Activated T-cell treated with anti-CD3 and anti-CD28 coated beads for 24 hours (primary cell): ENCODE results near the gene GPR78.

Experiments used
- DNase-seq: peaks from one replicate; pipeline ENCODE4 v3.0.0-alpha.2; 2020; ENCODE audit warnings: low read depth

GPR78 gene, protein sequence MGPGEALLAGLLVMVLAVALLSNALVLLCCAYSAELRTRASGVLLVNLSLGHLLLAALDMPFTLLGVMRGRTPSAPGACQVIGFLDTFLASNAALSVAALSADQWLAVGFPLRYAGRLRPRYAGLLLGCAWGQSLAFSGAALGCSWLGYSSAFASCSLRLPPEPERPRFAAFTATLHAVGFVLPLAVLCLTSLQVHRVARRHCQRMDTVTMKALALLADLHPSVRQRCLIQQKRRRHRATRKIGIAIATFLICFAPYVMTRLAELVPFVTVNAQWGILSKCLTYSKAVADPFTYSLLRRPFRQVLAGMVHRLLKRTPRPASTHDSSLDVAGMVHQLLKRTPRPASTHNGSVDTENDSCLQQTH

DNA sequence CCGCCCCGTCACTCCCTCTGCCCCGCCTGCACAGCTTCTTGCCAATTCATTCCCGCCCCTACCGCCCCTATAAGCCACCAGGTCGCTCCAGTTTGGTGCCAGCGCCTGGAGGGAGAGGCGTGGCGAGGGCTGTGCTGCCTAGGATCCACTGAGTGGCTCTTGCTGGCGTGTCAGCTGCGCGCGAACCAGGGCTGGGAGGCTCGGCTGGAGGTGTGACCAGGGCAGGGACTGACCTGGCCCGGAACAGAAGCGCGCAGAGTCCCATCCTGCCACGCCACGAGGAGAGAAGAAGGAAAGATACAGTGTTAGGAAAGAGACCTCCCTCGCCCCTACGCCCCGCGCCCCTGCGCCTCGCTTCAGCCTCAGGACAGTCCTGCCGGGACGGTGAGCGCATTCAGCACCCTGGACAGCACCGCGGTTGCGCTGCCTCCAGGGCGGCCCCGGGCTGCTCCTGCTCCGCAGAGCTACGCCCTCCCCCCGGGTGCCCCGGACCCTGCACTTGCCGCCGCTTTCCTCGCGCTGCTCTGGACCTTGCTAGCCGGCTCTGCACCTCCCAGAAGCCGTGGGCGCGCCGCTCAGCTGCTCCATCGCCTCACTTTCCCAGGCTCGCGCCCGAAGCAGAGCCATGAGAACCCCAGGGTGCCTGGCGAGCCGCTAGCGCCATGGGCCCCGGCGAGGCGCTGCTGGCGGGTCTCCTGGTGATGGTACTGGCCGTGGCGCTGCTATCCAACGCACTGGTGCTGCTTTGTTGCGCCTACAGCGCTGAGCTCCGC lies at the start of gene GPR78:
GPR78 (plus strand) TSS at position 72 of the 773 bp plus-strand sequence; CDS start at position 663, 591 bp downstream.
- no peak for DNase-seq

DNA sequence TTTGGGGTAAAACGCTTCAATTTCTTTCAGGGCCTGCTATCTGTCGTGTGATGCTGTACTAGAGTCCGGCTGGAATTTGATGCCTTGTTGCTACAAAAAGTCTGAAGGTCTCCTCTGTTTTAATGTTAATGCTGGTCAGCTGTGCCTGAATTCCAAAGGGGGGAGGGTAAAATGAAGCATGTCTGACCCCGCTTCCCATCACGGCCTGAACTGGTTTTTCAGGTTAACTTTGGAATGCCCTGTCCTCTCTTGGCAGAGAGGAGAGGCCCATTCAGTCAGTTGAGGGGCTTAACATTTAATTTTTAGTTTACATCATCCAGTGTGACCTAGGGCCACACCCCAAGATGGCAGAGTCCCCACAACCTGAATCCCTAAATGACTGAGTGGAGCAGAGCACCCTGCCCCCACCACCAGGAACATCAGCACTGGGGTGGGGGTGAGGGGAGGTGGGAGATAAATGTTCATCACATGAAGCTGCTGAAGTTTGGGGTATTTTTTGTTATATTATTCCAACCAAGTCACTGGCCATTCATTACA lies 47.9 kb upstream of the GPR78 start:
- no peak for DNase-seq

DNA sequence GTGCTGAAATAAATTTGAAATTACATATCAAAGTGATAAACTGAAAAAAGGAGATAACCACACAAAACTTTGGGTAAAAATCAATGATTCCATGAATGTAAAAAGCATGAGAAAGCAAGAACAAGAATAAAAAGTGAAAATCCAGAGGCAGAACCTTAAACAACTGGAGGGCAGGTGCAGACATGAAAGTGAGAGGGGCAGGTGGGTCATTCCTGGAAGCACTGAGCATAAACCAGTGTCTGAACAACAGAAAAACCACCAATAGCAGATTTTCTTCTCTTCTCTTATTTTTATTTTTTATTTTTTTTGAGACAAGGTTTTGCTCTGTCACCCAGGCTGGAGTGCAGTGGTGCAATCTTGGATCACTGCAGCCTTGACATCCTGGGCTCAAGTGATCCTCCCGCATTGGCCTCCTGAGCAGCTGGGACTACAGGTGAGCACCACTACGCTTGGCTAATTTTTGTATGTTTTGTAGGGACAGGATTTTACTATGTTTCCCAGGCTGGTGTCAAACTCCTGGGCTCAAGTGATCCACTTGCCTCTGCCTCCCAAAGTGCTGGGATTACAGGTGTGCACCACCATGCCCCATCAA lies 46.8 kb upstream of the GPR78 start:
- DNase-seq: no peak

DNA sequence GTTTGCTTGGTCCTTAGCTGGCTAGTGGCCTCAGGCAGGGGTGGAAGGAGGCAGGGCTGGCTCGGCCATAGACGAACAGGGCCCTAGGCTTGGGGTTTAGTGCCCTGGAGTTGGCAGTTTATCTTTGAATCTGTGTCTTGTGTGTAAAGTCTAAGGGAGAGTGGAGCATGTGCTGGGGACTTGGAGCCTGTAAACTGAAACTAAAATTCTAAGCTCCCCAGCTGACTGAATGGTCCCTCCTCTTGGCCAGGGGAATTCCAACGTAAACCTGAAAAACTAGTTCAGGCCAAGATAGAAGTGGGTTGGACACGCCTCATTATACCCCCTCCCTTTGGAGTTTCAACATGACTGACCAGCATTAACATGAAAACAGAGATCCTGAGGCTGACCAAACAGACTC lies 46.1 kb upstream of the GPR78 start:
- no peak for DNase-seq

DNA sequence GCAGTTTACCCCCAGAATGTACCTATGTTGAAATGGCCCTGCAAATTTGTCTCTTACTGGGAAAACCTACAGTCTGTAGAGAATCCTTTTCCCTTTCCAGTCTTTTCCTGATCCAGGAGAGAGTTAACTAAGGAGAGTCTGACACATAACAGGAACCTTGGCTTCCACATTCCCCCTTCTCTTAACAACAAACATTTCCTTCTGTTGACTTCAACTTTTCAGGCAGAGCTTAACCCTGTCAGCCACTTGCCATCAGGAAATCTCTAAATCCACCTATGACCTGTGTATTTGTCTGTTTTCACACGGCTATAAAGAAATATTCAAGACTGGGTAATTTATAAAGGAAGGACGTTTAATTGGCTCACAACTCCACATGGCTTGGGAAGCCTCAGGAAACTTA lies 45.6 kb upstream of the GPR78 start:
- no peak for DNase-seq

DNA sequence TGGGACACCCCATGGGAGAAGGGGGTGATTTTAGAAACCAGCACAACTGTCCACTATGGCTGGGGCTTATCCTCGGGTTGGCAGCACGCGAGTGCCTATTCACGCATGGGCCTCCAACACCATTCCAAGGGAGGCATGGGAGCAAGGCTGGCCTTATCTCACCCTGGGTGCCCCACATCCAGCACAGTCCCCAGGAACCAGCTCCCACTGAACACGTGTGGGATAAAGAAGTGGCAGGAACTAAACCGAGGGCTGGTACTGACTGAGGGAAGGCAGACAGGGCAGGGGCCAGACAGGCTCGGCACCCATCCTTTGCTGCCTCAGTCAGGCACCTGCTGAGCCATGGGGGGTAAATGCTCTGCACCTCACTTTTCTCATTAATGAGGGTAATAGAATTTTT lies 43.7 kb upstream of the GPR78 start:
- DNase-seq: no peak

DNA sequence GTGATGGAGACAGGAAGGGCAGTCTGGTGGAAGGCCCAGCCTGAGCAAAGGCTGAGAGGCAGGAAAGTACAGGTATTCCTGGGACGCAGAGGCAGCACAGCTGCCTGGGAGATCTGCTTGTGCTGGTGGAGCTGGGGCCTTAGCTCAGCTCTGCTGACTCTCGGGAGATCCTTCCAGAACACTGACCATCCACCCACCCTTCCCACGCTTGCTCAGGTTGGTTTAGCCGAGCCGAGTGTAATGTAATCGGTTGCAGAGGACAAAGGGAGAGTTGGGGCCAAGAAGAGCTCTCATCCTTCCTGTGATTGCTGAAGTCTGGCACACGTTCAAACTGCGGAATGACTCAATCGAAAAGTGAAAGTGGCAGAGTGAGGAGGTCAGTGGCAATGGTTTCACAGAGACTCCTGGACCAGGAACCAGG lies 43.1 kb upstream of the GPR78 start:
- DNase-seq: no peak

DNA sequence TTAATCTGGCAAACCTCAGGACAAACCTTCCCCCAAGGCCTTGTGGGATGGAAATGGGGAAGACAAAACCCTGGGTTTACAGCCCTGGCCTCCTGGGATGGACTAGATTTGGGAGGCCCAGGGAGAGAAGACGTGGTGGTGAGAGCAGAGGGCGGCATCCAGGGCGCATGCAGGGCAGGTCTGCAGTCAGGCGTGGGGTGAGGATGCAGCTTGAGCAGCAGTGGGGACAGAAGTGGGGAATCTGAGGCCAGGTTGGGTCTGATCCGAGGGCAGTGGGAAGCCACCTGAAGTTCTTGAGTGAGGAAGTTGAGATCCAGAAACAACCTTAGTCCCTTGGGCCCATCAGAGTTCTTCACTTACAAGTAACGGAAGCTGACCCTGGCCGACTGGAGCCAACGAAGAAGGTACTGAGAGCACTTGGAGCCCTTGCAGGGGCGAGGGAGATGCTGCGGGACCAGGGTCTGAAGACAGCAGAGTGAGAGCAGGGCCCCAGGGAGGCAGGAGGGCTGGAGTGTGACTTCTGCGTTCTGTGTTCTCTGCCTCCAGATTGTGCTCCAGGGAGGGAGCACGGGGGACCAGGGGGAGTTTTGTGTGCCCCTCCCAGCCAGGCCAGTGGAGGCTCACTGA lies 42.0 kb upstream of the GPR78 start:
- no peak for DNase-seq

DNA sequence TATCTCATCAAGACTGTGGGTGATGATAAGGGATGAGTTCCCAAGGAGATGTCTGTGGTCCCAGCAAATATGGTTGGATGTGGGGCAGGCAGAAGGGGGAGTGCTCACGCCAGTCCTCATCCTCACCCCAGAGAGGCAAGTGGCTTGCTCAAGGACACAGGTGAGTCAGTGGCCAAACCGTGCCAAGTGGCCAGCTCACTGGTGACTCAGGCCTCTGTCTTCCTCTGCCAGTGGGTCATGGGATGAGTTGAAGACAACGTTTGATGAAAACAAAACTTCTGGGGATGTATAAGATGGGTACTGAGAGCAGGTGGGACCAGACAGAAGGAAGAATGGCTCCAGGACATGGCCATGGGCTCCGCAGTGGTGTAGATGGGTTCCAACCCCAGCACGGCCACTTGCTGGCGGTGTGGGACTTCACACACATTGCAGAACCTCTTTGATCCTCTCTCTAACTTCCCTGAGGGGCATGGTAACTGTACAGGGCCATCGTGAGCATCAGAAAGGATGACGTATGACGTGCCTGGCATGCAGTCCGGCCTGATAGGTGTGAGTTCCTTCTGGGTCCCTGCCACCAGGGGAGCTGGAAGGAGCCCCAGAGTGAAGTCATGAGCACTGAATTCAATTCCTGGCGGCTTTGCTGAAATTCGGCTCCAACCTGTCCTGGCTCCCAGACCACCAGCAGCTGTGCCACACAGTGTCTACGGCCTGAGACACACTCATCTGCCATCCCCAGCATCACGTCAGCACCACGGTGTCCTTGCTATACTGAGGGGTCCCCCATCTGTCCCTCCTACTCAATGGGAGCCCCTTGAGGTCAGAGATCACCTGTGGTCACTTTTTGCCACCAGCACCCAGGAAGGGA lies 41.3 kb upstream of the GPR78 start:
- DNase-seq: no peak

DNA sequence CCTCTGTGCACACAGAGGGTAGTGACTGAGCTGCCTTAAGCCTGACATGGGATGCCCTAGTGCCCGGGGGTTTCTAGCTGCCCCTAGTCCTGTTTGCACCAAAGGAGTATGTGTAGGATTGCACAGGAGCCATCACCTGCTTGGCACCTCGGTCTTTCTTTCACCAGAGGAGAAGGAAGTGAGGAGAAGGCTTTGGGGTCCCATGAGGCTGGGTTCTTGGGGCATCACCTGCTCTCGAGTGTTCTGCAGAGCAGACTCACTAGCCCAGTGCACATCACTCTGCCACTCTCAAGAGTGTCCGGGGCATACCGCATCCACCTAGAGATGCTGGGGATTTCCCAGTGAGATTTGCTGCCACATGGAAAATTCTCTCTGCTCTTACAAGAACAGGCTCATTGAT lies 40.5 kb upstream of the GPR78 start:
- no peak for DNase-seq

DNA sequence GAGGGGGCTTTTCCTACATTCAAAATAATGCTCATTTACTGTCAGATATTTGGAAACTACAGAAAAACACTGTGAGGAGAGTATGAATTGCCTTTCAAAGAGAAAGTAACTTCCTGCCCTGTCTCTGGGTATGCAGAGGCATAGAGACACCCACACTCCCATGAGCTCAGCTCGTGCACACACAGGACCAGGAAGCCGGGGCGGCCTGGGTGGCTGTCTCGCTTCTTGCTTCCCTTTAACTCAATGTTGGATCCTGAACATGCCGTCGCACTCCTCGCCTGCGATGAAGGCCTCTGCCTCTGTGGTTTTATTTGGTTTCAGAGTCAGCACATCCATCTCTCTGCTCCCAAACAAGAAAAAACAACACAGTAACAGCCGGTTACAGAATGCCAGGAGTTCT lies 40.1 kb upstream of the GPR78 start:
- DNase-seq: no peak

DNA sequence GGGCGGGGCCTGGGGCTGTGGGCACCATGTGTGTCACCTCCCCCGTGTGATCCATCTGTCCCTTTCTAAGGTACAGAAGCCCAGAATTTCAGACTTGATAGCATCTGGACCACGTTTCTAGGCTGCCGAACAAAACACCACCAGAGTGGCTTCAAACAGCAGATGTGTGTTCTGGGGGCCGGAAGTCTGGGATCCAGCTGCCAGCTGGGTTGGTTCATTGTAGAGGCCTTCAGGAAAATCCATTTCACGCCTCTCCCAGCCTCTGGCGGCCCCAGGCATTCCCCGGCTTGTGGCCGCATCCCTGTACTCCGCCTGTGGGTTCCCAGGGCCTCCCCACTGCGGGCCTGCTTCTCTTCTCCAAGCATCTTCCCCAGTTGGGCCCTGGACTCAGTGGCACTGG lies 39.6 kb upstream of the GPR78 start:
- no peak for DNase-seq

DNA sequence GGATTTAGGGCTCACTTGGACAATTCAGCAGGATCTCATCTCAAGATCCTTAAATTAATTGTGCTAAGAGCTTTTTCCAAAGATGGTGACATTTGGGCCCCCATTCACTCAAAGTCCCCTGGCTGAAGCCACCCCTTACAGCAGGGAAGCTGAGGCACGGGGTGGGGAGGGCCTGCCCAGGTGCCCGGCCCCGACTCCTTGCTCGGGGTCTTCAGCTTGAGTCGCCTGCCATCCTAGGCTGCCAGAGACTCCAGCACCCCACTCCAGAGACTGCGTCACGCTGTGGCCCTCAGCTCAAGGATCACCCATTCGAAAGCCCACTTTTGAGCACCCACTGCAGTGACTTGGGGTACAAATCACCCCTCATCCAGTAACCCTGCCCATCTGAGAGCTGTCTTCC lies 39.2 kb upstream of the GPR78 start:
- no peak for DNase-seq

DNA sequence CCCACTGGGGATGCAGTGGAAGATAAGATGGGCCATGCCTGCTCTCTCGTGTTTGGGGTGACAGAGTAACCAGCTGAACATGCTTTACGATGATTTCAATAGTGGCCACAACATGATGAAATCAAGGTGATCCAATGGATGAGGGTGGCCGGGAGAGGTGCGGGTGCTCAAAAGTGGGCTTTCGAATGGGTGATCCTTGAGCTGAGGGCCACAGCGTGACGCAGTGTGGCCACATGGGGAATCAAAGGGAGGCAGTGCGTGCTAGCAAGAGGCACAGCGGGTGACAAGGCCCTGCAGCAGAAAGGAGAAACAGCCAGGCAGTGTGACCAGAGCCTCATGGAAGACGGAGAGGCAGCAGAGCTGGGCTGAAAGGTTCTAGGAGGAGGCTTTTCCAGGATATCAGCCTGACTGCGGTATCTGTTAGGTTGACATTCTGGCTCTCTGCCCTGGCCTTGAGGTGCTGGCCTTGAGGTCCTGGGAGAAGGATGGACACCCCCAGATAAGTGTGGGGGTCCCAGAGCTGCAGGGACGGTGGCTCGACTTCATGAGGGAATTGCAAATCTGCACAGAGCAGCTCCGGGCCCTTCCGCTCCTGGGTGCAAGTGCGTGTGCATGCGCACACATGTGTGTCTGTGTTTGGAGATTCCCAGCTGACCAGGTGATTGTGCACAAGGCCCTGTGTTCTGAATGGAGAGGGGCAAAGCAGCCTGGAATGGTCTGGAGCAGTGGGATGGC lies 38.0 kb upstream of the GPR78 start:
- no peak for DNase-seq

DNA sequence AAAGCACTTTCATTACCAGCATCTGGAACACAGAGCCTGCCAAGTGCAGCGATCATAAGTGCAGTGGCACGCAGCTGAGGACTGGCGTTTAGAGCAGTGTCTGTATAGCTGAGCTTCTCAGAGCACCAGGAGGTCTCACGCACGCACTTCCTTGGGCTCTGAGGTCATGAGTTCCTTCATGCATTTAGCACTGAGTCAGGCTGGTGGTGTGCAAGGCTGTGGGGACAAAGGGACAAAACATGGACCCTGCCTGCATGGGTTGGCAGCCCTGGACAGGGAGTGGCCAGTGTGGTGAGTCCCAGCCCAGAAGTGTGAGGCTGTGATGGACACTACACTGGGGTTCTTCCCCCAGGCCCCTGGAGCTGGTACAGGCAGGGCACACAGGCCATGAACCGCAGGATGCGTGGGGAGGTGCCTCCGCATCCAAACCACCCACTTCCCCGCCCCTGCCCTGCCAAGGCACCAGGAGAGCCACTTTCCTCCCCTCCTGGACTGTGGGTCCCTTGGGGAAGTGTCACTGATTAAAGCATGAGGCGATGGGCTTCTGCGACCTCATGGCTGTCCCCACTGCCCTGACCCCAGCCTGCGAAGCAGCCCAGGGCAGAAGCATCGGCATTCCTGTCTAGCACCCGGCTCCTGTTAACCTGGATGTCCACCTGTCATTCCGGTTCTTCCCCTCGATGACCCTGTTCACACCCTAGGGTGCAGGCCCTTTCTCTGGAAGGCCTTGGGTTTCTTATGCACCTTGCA lies 37.2 kb upstream of the GPR78 start:
- DNase-seq: no peak

DNA sequence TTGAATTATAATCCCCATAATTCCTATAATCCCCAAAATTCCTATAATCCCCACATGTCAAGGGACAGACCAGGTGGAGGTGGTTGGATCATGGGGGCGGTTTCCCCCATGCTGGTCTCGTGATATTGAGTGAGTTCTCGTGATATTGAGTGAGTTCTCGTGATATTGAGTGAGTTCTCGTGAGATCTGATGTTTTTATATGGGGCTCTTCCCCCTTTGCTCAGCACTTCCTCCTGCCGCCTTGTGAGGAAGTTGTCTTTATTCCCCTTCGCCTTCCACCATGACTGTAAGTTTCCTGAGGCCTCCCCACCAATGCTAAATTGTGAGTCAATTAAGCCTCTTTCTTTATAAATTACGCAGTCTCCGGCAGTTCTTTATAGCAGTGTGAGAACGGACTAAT lies 36.6 kb upstream of the GPR78 start:
- DNase-seq: no peak

DNA sequence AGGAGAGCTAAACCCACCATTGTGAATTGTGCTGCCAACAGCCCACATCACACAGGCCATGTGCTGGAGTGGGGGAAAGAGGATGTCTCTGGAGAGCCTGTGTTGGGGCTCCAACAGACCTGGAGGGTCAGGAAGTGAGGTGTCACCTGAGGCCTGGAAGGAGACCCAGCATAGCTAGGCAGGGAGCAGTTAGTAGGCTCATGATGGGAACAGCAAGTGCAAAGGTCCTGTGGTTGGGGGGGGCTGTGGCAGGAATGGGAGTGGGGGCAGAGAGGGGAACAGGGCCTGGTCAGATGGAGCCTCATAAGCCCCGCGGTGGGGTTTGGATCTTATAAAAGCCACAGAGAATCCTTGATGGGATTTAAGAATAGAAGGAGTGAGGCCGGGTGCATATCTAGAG lies 35.9 kb upstream of the GPR78 start:
- DNase-seq: no peak

DNA sequence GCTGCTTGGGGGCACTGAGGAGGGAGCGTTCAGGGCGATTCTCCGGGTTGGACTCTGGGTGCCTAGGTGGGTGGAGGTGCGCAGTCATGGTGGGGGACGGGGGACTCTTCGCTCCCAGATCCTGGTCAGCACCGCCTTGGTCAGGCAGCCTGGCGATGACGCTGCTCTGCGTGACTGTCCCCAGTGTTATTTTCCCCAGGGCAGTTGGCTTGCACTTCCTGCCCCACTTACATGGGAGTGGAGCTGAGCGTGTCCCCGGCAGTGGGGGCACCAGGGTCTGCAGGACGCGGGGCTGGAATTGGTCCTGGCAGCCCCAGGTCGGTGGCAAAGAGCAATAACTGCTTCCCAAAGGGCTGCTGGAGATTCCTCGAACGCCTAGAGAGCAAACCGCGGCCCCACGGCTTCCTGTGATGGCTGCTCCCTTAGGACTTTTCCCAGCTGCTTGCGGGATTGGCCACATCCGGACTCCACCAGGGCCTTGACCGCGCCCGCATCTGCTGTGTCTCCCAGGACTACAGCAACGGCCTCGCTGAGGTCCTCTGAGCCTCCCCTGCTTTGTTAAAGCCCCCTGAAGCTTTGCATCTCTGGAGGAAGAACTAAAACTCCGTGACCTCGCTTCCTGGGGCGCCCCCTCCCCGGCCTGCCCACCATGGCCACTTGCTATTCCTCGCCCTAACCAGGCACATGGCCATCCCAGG lies 35.3 kb upstream of the GPR78 start:
- no peak for DNase-seq

DNA sequence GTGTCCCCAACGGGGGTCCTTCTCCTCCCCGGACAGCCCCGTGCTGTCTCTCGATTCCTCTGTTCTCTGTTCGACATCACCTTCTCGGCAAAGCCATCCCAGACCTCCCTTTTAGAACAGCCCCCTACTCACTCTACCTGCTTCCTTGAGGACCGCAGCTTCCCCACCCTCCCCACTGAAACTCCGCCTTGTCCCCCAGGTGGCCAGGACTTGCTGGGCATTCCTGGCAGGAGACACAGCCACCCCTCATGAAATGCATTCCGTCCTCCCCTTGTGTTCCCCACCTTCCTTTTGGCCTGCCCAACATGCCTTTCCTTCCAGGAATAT lies 34.8 kb upstream of the GPR78 start:
- no peak for DNase-seq

DNA sequence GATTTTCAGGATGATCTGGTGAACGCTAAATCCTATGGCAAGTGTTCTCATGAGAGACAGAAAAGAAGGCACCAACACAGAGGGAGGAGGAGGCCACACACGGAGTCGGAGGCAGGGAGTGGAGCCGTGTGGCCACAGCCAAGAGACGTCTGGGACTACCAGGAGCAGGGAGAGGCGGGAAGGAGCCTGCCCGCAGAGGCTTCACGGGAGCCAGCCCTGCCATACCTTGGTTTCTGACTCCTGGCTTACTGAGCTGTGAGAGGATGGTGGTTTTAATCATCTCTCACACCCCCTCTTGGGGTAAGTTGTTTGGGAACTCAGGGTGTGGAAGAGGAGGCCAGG lies 33.5 kb upstream of the GPR78 start:
- no peak for DNase-seq
